HG02973 (cell line): ENCODE data around the gene PKHD1.
A peak's percentile ranks its signal among the peaks of the same experiment; 100 is the strongest.
"Not testable (repeated sequence)": the region's sequence is repeated elsewhere in the genome, so short reads cannot be mapped to it uniquely, and the experiment has no call there.

Source experiments
- ATAC-seq: cut with Tn5 transposase; IDR thresholded peaks from one replicate; pipeline ENCODE4 v1.9.1; 2021; ENCODE audit warnings: moderate library complexity; ENCODE audit not compliant: unreplicated experiment

Gene PKHD1

DNA sequence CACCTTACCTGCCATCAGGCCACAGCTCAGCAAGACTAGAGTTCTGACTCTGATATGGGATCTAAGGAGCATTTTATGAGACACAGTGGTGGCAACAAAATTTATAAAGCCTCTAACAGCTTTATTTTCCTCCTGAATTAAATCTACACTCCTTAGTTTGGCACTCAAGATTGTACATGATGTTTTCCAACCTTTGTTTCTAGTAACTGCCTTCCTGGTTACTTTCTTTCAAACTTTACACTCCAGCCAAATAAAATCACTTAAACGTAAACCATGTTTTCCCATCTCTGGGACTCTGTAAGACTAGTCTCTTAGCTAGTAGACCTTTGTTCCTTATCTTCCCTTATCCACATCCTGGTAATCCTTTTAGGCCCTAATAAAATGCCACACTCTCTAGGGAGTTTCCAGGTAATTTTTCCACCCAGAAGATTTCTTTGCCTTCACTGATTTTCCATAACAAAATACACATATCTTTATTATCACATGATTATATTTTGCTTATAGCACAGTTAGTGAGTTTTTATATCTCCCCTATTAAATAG is 92.1 kb downstream of the PKHD1 start:
- no peak for ATAC-seq

DNA sequence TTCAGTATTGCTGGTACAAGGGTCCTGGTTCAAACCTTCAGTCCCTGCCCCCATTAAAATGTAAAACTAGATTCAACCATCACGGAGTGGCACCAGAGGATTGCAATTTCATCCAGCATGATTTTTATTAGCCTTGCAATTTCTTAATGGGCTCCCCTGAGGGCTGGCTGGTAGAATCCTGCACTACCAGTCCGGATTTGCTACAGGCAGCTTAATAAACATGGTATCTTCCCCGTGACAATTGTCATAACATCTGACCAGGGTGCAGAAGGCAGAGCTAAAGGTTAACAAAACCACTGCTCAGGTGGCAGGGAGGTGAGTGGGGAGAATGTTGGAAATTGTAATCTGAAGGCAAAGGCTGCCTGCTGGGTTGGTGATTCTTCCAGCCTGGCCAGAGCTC is 94.5 kb downstream of the PKHD1 start:
- no peak for ATAC-seq

DNA sequence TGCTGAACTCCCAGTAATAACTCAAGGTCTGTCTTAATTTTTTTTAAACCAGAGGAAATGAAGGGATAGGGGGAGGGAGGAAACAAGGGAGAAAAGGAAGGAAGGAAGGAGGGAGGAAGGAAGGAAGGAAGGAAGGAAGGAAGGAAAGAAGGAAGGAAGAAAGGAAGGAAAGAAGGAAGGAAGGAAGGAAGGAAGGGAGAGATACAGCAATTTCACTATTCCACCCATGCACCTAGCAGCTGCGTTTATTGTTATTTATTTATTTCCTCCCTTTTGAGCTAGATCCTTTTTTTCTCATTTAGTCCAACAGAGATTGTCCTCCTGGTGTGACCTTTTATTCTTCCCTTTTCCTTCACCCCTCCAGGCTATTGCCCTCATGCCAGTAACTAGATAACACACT is 97.6 kb downstream of the PKHD1 start:
- no peak for ATAC-seq

DNA sequence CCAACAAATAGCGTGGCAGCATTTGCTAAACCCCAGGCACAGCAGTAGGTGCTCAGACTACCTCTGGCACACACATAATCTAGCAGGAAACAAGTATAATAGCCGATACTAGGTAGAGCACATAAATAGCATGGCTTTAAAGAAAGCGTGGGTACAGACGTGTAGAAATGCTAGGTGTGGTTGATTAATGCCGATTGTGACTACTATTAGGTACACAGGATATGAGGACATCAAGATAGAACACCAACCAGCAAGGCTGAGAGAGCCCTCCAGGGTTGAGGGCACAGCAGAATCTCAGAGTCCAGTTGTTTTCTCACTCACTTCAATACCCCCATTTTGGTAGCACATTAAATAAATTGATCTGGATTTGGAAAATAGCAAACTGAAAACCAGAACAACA is 100.5 kb downstream of the PKHD1 start:
- no peak for ATAC-seq

DNA sequence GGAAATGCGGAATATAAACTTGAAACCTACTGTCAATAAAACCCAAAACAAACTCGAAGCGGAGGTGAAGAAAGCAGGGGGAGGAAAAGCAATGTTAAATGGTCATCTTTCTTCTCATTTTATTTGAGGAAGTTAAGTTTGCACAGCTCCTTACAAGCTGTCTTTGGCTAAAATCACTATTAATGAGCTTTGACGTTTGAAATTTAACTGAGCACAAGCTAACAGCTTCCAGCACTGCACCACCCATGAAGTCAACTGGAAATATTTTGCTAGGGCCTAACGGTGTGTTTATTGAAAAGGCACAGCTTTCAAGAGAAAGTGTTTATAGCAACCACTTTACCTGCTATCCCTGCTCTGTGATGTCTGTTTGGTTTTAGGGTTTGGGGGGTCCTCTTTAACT is 103.8 kb downstream of the PKHD1 start:
- no peak for ATAC-seq

DNA sequence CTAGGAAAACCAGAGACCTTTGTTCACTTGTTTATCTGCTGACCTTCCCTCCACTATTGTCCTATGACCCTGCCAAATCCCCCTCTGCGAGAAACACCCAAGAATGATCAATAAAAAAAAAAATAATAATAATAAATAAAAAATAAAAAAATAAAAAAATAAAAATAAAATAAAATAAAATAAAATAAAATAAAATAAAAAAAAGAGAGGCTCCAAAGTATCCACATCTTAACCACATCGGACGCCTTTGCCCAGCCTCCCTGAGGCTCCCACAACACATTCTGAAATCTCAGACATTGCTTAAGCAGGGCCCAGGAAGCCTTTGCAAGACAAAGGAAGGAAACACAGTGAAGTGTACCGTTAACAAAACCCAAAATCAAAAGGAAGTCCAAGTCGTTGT is 104.7 kb downstream of the PKHD1 start:
- ATAC-seq, result not testable (repeated sequence)

DNA sequence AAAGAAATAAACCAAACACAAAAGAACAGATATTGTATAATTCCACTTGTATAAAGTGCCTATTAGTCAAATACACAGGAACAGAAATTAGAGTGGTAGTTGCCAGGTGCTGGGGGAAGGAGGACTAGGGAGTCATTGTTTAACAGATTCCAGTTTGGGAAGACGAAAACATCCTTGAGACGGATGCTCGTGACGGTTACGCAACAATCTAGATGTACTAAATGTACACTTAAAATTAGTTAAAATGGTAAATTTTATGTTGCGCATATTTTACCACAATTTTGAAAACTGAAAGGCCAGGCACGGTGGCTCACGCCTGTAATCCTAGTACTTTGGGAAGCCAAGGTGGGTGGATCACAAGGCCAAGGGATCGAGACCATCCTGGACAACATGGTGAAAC is 111.0 kb downstream of the PKHD1 start:
- no peak for ATAC-seq

DNA sequence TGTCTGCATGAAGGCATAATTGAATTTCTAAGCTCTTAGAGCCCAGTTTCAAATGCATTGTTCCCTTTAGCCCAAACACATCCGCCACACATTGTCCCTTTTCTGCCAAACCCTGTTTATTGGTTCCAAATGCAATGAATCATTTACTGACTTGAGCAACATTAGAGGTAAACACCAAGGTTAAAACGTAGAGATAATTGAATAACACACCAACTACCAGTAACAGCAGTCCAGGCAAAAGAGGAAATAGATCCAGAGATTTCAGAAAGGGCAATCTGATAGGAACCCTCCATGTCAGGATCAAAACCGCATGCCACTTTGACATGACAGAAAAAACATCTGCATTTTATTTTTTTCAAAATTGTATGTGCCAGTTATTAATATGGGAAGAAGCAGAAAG is 114.8 kb downstream of the PKHD1 start:
- no peak for ATAC-seq

DNA sequence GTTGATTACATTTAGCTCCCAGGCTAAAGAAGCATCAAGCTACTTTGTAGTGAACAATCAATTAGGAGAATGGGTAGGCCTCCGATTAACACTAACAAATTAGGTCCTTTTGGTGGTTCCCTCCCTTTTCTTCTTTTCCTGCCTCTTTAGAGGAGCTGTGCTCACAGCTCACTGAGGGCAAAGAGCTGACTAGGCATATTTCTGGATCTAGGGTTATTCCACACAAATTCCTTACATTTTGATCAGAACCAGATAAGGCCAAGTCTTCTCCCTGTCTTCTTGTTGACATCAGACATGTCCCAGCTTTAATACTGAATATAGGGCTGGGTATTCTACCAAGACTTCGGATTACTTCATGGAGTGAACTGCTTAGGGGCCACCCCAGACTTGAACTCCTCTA is 119.1 kb downstream of the PKHD1 start:
- ATAC-seq, result no peak

DNA sequence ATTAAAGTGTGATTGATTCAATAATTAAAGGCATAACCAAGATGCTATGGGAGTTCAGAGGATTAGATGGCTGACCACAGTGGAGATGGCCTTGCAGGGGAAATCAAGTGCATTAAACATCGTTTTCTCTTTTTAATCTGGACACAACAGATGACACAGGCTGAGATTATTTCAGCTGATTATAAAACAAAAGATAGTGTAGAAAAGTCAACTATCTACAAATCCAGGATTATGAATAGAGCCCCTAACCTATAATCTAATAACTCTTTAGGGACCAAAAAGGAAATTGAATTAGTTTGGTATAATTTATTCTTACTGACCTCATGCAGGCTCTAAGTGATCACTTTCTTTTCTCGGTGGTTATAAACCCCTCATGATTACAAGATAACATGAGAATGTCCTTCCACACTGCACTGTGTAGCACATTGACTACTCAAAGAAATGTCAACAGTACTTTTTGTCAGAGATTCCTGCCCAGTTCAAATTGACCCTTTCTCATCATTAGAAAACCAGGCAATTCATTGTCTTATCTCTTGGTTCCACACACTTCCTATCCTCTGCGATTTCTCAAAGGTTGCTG is 122.1 kb downstream of the PKHD1 start:
- no peak for ATAC-seq

DNA sequence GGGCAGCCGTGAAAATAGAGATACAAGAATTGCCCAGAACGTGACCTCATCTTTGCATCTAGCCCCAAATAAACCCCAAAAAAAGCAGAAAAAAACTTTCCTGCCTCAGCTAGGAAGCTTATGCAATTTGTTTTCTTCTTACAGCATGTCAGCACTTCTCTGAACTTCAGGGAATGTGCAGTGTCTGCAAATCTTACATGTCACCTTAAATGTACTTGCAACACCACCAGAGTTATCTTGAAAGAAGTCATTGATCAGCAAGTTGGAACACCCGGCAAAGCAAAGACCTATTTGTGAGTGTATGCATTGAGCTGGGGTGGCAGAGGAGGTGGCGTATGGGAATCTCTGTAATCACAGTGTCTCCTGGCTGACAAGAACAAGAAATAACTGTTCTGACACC is 123.4 kb downstream of the PKHD1 start:
- no peak for ATAC-seq

DNA sequence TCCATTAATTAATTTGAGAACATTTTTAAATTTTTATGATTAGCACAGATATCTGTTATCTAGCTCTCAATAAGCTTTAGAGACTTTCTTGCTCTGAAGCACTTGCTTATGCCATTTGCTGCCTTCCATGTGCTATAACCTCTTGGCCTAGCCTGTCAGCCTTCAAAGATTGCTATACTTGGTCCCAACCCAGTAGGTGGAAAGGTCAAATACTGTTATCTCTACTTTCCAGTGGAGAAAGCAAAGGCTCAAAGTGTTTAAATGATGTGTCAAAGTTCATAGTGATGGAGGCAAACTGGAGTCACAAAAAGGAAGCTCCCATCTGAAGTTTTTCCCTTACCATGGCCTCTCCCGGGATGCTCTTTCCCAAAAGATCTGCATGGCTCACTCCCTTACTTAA is 125.1 kb downstream of the PKHD1 start:
- ATAC-seq, result no peak

DNA sequence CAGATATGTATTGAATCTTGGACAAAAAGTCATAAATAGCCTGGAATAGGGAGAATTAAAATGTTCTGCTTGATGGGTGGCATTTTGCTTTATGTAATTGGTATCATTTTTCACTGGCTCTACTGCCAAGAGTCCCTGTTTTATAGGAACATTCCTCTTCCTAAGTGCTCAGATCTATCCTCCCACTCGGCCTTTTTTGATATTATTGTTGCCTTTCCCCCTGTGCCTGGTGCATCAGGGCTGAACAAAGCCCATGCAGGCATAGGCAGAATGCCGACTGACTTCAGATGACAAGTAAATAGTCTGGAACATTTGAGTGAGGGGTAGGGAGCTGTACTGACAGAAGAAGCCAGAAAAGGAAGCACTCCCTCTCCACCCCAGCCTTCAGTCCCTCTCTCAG is 127.0 kb downstream of the PKHD1 start:
- ATAC-seq, result no peak

DNA sequence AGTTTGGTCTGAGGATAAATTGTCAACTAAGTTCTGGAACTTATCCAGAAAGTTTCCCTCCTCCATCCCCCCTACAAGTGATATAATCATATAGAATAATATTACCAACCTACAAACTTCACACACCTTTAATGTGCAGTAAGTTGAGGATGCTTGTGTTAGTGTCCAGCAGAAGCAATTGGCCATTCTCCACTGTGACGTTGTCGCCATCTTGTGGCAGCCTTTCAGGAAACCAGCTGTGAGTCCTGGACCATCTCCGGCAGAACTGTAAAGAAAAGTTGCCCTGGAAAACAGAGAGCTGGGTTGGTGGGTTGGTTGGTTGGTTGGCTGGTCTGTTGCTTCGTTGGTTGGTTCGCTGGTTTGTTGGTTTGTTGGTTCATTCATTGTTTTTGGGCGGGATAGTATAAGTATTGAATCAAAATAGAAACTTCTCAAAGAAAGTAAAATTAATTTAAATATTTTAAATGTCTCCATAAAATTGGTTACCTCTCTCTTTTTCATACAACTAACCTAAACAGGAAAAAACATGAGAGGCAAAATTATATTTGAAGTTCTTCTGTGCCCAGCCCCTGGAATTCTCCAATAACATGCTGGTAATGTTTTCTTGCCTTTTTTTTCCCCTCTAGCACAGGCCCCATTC is 127.5 kb downstream of the PKHD1 start:
- ATAC-seq, result peak; percentile 71

DNA sequence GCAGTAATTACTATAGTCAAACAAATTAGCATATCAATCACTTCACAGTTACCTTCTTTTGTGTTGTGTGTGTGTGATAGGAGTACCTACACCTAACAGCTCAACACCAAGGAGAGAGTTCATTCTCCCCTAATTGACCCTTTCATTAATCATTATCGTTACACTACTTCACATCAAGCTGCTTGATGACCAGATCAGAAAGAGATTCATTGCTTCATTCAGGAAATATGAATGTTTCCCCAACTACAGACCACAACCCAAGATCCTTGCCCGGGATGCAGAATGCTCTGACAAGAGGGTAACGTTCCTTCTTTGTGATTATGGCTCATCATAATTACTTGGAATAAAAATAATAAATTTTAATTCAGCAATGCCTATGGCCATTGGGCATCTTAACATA is 132.7 kb downstream of the PKHD1 start:
- ATAC-seq, result no peak

DNA sequence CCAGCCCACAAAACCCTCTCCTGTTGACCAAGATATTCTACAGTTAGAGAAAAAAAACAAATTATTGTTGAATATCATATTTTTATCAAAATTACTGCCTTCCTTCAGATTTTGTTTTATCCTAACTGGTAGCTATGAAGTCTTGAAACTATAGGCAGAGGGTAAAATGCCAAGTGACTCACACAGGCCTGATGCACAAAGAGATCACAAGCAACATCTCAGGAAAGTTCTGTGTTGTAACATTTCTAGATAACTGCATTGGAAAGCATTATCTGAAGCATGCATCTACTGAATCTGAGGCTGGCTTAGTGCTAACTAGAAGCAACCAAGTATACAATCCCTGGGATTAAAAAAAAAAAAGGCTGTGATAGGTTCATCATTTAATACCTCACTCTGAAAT is 134.2 kb downstream of the PKHD1 start:
- ATAC-seq, result no peak

DNA sequence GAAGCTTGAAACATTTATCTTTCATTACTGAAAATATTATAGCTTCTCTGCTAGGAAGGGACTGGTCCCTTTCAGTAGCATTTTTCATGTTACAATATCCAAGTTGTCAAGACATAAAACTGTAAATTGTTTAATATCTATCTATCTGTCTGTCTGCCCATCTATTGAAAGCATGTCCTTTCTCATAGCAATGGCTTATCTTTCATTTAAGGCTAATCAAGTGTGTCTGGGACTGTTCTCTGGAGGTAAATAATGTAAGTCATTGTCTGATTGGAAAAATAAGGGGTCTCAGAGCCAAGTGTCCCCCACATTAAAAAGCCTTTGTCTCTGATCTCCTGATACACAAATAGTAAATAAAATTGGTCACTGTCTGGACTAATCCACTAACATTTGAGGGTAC is 135.5 kb downstream of the PKHD1 start:
- ATAC-seq, result no peak

DNA sequence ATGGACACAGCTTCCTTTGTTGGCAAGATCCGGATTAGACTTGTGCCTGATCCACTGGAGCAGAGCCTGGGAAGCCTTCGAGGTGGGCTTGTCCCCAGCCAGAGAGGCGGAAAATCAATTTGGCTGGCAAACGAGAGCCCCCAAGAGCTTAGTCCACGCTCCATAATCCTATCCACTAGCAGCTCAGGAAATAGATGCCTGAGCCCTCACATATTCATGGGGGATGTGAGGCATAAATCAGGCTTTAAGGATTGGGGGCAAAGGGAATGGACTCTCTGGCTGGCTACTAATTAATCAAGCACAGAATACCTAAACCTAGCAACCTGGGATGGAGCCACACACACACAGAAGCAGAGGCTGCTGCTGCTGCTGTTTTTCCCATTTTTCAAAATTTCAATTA is 137.9 kb downstream of the PKHD1 start:
- no peak for ATAC-seq

DNA sequence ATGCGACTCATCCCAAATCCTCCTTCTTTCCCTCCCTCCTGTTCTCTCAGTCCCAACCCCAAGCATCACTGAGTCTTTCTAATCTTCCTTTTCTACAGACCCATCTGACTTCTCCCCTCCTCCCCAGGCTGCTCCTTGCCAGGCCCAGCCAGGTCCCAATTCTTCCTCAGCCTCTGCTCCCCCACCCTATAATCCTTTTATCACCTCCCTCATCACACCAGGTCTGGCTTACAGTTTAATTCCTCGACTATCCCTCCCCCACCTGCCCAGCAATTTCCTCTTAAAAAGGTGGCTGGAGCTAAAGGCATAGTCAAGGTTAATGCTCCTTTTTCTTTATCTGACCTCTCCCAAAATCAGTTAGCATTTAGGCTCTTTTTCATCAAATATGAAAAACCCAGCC is 147.7 kb downstream of the PKHD1 start:
- ATAC-seq, result not testable (repeated sequence)

DNA sequence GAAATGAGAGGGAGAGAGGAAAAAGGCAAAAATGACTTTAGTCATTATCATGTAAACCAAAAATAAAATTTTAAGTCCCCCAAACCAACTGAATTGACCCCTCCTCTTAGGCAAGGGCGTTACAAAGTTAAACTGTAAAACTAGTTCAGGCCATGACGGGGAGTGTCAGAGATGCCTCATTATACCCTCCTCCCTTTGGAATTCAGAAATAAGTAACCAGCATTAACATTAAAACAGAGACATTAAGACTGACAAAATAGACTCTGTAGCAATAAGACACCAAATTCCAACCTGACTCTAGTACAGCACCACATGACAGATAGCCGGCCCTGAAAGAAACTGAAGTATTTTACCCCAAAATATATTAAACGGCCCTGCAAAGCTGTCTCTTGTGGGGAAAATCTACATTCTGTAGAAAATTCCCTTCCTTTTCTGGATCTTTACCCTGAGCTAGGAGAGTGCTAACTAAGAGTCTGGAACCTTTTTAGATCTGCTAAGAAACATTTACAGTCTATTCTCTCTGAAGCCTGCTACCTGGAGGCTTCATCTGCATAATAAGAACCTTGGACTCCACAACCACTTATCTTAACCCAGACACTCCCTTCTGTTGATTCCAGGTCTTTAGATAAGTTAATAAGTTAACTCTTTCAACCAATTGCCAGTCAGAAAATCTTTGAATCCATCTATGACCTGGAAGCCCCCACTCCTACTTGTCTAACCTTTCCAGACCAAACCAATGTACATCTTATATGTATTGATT is 150.7 kb downstream of the PKHD1 start:
- ATAC-seq, result no peak

DNA sequence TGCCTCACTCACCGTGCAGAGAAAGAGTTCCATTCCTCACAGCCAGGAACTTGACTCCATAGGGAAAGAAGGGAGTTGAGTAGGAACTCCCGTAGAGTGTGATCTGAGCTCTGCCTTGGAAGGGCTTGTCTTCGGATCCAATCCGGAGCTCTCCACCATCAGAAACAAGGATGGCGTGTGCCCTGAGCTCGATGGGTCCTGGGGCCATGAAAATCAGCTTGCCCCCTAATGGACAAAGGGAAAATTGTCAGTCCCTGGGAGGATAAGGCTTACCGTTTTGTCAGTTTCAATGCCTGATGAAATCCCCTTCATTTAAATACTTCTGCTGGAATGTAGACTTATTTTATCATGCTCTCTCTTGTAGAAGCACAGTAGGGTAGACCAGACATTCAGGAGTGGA is 153.3 kb downstream of the PKHD1 start:
- ATAC-seq, result no peak

DNA sequence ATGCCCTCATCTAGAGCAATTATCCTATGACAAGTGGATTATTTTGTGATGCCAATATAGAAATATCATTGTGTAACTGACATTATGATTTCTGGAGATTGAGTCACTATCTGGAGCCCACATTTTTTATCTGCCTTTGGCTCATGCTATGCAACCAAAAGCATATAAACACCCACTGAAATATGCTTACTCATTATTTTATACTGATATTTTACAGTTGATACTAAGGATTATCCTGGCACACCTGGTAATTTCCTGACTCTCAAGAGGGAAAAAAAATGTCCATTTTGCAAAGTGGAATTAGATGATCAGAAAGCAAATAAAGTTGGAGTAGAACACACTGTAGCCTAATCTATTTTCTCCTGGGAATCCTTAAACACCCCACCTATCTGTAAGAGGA is 154.5 kb downstream of the PKHD1 start:
- ATAC-seq, result no peak
